HG03565 (cell line): ENCODE measurements around the gene ARAP1.

Experiments
- ATAC-seq: cut with Tn5 transposase; IDR thresholded peaks from one replicate; pipeline ENCODE4 v1.9.1; 2021; ENCODE audit warnings: mild to moderate bottlenecking, moderate library complexity; ENCODE audit not compliant: unreplicated experiment

Gene ARAP1

DNA sequence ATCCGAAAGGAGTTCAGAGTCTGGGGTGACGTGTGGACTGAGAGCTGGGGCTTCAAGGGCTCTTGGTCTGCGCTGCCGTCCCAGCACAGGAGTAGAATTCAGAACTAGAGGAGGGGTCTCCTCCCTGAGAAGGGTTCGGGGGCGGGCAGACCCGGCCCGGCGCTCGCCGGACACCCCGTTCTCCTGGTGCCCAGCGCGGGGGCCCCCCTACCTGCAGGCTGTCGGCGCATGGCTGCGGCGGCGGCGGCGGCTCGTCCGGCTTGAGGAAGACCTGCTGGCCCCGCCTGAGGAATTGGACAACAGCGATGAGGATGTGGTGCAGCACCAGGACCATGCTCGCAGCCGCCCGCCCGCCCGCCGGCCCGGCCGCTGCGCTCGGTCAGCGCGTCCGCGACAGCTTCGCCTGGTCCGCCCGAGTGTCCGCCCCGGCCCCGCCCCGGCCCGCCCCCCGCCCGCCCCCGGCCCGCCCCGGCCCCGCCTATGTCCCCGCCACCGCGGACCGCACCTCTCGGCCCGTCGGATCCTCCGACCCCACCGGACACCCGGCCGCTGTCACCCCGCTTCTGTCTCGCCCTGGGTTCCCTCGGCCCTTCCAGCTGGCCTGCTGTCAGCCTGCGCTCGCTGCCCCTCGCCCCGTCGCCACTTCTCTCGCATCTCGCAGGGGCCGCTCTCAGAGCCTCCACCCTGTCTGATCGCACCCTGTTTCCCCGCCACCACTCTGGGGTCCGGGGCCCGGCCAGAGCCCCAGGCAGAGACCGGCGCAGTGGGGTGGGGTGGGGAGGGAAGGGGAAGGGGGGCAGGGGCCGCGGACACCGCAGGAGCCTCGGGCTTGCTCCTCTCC is 109.9 kb downstream of the ARAP1 start:
- ATAC-seq: no peak

DNA sequence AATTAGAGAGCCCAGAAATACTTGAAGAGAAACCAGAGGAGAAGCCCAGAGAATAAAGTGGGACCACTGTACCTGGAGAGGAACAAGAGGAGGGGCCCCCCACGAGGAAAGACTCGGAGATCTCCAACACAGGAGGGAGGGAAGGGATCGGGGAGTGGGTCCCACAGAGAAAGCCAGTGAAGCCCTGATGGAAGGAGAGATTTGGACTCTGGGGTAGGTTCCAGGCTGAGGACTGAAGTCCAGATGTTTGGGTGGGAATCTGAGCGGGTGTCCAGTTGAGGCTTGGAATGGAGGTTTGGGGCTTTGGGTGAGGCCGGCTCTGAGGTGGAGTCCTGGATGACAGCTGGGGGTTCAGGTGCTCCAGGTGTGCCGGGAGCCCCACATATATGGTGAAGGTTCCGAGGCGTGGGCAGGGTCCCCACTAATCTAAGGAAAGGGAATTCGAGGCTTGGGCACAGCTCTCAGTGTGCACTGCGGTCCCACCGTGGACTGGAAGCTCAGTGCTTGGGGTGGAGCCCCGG is 110.6 kb downstream of the ARAP1 start:
- ATAC-seq: no peak

DNA sequence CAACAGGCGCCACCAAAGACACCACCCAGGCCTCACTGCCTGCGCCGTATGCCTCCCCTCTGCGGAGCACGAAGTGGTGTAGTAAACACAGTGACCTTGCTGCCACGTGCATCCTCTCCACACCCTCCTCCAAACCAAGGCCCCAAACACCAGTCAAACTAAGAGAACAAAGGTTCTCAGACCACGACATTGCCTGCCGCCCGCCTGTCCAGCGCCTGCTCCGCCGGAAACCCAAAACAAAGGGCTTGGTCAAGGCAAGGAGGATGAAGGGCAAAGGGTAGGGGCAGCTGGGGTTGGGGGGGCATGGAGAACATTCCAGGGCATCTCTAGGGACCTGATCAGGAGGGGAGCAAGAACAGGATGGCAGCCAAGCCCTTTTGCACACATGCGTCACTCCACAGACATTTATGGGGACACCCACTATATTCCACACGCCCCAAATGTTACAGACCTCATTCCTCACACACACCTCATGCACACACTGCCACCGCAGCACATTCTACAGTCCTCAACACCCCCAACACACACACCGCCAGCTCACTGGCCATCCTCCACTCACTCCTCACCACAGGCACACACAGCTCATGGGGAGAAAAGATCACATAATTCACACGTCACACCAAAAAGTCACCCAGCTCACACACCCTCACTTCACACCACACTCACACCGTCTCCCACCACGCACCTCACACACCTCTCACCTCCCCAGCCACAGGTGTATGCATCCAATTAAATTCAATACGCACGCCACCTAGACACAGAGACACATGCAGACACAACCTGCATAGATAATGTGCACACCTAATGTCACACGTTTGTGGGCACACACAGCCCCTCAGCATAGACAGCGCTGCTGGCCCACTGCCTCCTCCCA is 112.5 kb downstream of the ARAP1 start:
- no peak for ATAC-seq

DNA sequence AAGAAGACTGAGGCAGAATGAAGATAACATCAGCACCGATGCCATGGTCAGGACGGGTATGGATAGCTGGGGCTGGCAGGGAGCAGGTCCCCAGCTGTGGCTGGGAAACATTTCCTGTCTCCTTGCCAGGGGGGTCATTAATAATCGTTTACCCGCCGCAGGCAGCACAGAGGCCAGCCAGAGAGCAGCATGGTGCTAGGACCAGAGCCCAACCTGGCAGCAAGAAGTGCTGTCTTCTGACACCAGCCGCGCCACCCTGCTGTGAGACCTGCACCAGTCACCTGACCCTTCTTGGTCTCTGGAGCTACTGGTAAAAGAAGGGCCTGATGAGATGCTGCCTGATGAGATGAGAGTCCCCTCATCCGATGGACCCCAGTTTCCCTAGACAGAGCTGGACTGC is 114.3 kb downstream of the ARAP1 start:
- no peak for ATAC-seq

DNA sequence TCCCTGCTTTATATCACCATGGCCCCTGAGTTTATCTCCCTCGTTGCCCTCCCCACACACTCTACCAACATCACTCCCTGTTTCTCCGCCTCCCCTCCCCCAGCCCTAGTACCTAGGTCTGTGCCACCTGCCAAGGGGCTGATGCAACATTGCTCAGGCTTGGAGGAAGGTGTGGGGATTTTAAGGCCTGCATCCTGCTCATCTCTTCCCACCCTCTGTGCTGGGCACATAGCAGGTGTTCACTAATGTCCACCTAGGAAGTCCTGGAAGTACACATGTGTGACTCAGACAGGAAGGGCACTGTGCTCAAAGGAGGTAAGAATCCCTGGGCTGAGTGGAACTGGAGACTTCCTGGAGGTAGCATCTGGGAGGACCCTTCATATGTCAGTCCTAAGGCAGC is 115.0 kb downstream of the ARAP1 start:
- ATAC-seq: no peak

DNA sequence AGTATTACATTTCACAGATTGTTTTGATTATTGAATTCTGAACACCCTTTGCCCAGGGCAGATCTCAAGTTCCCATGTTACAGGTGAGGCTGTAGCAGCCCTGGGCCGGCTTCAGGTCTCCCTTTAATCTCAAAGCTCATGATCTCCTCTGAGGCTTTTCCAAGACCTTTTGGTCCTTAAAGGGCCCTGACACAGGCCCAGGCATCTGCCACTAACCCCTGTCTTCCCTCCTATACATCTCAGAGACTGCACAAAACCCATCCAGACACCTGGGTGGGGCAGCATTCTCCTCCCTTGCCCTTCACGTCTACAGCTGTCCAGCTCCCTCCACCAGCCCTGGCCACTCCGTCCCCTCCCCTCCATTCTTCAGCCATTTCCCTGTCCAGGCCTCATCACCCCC is 115.8 kb downstream of the ARAP1 start:
- no peak for ATAC-seq

DNA sequence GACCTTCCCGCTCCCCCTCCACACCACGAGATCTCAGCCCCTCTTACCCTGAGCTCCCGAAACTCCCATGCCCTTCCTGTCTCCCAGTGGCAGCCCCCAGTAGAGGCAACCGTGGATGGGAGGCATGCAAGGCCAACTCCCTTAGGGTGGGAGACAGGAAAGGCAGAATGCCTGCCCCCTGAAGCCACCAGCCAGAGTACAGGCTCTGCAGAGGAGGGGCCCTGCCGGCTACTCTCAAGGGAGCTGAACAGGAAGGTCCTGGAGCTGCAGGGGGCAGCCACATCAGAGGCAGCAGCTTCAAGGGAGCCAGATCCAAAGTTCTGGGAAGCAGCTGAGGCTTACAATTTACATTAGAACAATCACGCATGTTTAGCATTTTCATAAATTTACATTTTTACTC is 116.3 kb downstream of the ARAP1 start:
- ATAC-seq: no peak

DNA sequence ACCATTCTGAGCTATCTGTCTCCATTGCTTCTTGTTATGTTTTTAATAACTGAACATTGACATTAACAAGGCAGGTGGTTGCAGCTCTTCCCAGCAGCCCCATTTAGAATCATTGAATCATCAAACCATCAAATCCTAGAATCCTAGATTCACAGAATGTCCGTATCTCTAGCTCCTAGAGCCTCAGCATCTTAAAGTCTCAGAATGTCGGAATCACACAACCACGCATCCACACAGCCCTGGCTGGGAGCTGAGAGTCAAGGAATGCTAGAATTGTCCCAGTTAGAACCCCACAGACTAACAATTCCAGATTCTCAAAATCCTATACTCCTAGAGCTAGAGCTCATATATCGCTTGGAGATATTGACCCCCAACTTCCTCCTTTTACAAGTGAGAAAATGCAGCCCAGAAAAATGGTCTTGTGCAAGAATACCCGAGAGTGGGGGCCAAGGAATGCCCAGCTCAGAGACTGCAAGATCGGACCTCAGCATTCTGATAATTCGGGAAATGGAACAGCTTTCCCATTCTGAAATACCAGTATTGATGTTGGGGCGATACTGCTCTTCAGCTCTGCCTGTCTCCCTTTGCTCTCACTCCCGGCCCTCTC is 116.8 kb downstream of the ARAP1 start:
- no peak for ATAC-seq
